GM12878 (cell line): ENCODE measurements around the gene SSH3. TPM values are rescaled to one million over a fixed set of nuclear protein-coding genes. Genes with fewer than 3 reads are reported as not detected.

Source experiments
- BCLAF1 ChIP-seq: fragments of 450-650 bp; IDR thresholded peaks from 2 replicates; pipeline ENCODE4 v1.6.1; 2017; ENCODE audit warnings: antibody characterized with exemption, mild to moderate bottlenecking, moderate library complexity
- BHLHE40 ChIP-seq, 2 experiments: fragments of 450-650 bp in 1 of 2; IDR thresholded peaks; 2 replicates each; pipeline ENCODE4 v1.6.1; 2011 to 2017; ENCODE audit warnings: low read depth in 2 of 2, borderline replicate concordance in 1 of 2, improper control_type of control experiment in 1 of 2, low read length in 1 of 2, mild to moderate bottlenecking in 1 of 2
- CHD4 ChIP-seq: fragments of 200-600 bp; sonication (generic); IDR thresholded peaks from 2 replicates; pipeline ENCODE4 v1.6.1; 2016; ENCODE audit warnings: mild to moderate bottlenecking
- E2F8 ChIP-seq: fragments of 450-650 bp; IDR thresholded peaks from 2 replicates; pipeline ENCODE4 v1.6.1; 2018; ENCODE audit warnings: mild to moderate bottlenecking, low read depth, moderate library complexity; ENCODE audit not compliant: partially characterized antibody
- GABPA ChIP-seq: IDR thresholded peaks from 2 replicates; pipeline ENCODE4 v1.6.1; 2014; ENCODE audit warnings: antibody characterized with exemption, low read depth, mild to moderate bottlenecking, inconsistent platforms
- HDGF ChIP-seq: fragments of 450-650 bp; IDR thresholded peaks from 2 replicates; pipeline ENCODE4 v1.6.1; 2016; ENCODE audit warnings: antibody characterized with exemption
- MAX ChIP-seq: IDR thresholded peaks from 2 replicates; pipeline ENCODE4 v1.6.1; 2012; ENCODE audit warnings: low read depth, low read length, improper control_type of control experiment
- MXI1 ChIP-seq: fragments of 150-350 bp; IDR thresholded peaks from 2 replicates; pipeline ENCODE4 v1.6.1; 2011; ENCODE audit warnings: low read depth, mild to moderate bottlenecking, inconsistent platforms, low read length, improper control_type of control experiment
- NFIC ChIP-seq: IDR thresholded peaks from 2 replicates; pipeline ENCODE4 v1.6.1; 2012; ENCODE audit warnings: low read depth, mild to moderate bottlenecking, inconsistent platforms, low read length, moderate library complexity
- NFYA ChIP-seq: IDR thresholded peaks from 2 replicates; pipeline ENCODE4 v1.6.1; 2011; ENCODE audit warnings: low read depth, mild to moderate bottlenecking, low read length, improper control_type of control experiment, borderline replicate concordance
- NR2F1 ChIP-seq: fragments of 450-650 bp; conservative IDR thresholded peaks from 2 replicates; pipeline ENCODE4 v1.6.1; 2017; ENCODE audit warnings: mild to moderate bottlenecking
- SP1 ChIP-seq: IDR thresholded peaks from one replicate; pipeline ENCODE4 v1.6.1; 2011; ENCODE audit warnings: low read depth, low read length
- STAT3 ChIP-seq: IDR thresholded peaks from 2 replicates; pipeline ENCODE4 v1.6.1; 2011; ENCODE audit warnings: low read depth, low read length, improper control_type of control experiment
- TCF3 ChIP-seq: IDR thresholded peaks from 2 replicates; pipeline ENCODE4 v1.6.1; 2012; ENCODE audit warnings: low read depth, mild to moderate bottlenecking, low read length, borderline replicate concordance; ENCODE audit not compliant: insufficient read depth
- ZNF217 ChIP-seq: fragments of 450-650 bp; IDR thresholded peaks from 2 replicates; pipeline ENCODE4 v1.6.1; 2017; ENCODE audit warnings: antibody characterized with exemption, mild to moderate bottlenecking
- polyA plus RNA-seq, 11 experiments: library from polyadenylated mRNA; depleted of rRNA in 4 of 11; unstranded in 6 of 11; stranded (reverse) in 5 of 11; fragments of >200 nt; fragmentation: Nextera tagmentation in 4 of 11; fragmentation: Illumina TruSeq in 1 of 11; extraction: Ambion mirVana in 4 of 11; extraction: Trizol in 1 of 11; gene quantifications; 1 replicate in 1 of 11; 2 replicates in 10 of 11; pipeline versions ENCODE4 v1.2.1 to v1.2.3, GENCODE V29; 2011 to 2016; ENCODE audit warnings: inconsistent platforms in 2 of 11, missing spikeins in 2 of 11, low read depth in 1 of 11
- total RNA-seq, 4 experiments: library from RNA; depleted of rRNA in 3 of 4; stranded (reverse); fragments of >200 nt in 3 of 4; fragmentation: Illumina TruSeq in 1 of 4; extraction: Trizol in 1 of 4; gene quantifications; 2 replicates each; pipeline versions ENCODE4 v1.2.1 to v1.2.3, GENCODE V29; 2013 to 2021
- TF ChIP-seq, protein P1 (sequence below): IDR thresholded peaks from 2 replicates; pipeline ENCODE4 v1.6.1; 2012; ENCODE audit warnings: low read depth, low read length, improper control_type of control experiment
- TF ChIP-seq, protein P2 (sequence below): fragments of 450-650 bp; IDR thresholded peaks from 2 replicates; pipeline ENCODE4 v1.6.1; 2017; ENCODE audit warnings: mild to moderate bottlenecking, low read depth, inconsistent platforms; ENCODE audit not compliant: poor library complexity, severe bottlenecking
- TF ChIP-seq, protein P3 (sequence below): IDR thresholded peaks from 2 replicates; pipeline ENCODE4 v1.6.1; 2011; ENCODE audit warnings: borderline replicate concordance, low read depth, mild to moderate bottlenecking, moderate library complexity, low read length; ENCODE audit not compliant: insufficient read depth, poor library complexity, severe bottlenecking

Gene SSH3
- total and polyA plus RNA-seq, 10 of the 15 experiments (the other 5 are each of a cell fraction or from before 2014, with no cell fraction given), result 0.05 to 0.83 (median 0.28) TPM; not detected in 3

DNA sequence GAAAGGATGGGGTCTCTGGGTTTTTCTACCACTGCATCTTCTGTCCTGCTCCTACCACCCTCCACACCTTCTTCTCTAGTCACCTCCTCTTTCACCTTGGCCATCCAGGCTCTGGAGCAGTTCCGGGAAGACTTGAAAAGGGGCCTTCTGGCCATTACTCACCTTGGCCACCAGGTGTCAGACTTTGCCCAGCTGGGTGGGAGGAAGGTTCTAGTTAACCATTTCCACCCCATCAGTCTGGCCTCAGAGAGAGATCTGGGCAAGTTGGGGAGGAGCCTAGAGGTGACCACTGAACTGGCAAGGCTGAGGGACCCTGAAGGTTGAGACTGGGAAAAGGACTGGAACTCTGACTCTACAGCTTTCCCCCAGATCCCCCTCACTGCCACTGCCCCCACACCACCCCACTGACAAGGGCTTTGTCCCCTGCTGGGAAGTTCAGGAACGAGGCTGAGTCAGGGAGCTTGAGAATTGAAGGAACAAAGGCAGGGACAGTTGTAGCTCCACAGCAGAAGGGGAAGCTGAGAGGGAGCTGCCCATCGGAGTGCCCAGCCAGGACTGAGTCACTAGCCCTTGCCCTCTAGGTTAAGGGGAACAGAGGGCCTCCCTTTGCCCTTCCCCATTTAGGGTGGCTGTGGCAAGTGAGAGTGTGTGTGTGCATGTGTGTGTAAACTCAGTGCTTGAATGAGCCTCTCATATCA, 53.7 kb downstream of the SSH3 start (continued):
- TF ChIP-seq, protein P1, sequence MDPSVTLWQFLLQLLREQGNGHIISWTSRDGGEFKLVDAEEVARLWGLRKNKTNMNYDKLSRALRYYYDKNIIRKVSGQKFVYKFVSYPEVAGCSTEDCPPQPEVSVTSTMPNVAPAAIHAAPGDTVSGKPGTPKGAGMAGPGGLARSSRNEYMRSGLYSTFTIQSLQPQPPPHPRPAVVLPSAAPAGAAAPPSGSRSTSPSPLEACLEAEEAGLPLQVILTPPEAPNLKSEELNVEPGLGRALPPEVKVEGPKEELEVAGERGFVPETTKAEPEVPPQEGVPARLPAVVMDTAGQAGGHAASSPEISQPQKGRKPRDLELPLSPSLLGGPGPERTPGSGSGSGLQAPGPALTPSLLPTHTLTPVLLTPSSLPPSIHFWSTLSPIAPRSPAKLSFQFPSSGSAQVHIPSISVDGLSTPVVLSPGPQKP, result 0 out of 2 replicates have a peak, but pooled peaks have one; percentile 34
- TF ChIP-seq, protein P2, sequence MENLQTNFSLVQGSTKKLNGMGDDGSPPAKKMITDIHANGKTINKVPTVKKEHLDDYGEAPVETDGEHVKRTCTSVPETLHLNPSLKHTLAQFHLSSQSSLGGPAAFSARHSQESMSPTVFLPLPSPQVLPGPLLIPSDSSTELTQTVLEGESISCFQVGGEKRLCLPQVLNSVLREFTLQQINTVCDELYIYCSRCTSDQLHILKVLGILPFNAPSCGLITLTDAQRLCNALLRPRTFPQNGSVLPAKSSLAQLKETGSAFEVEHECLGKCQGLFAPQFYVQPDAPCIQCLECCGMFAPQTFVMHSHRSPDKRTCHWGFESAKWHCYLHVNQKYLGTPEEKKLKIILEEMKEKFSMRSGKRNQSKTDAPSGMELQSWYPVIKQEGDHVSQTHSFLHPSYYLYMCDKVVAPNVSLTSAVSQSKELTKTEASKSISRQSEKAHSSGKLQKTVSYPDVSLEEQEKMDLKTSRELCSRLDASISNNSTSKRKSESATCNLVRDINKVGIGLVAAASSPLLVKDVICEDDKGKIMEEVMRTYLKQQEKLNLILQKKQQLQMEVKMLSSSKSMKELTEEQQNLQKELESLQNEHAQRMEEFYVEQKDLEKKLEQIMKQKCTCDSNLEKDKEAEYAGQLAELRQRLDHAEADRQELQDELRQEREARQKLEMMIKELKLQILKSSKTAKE, result peak; percentile 66
- TF ChIP-seq BHLHE40 (IDR thresholded peaks at IDR 0.05; ENCODE audit: borderline replicate concordance in 1 of 2, low read depth in 2 of 2, low read length in 1 of 2) (peak in 1 of 2 experiments; percentile 49; a peak in 1 of 4 replicates), GABPA (no peak), CHD4 (no peak), SP1 (peak; percentile 19), MXI1 (0 out of 2 replicates have a peak, but pooled peaks have one; percentile 39), NFYA (no peak), TCF3 (peak; percentile 78; the same call in 1 of the 2 replicates), ZNF217 (no peak), NFIC (no peak), BCLAF1 (no peak), STAT3 (no peak), NR2F1 (no peak), HDGF (0 out of 2 replicates have a peak, but pooled peaks have one; percentile 18), MAX (no peak), E2F8 (no peak)
- TF ChIP-seq, protein P3, sequence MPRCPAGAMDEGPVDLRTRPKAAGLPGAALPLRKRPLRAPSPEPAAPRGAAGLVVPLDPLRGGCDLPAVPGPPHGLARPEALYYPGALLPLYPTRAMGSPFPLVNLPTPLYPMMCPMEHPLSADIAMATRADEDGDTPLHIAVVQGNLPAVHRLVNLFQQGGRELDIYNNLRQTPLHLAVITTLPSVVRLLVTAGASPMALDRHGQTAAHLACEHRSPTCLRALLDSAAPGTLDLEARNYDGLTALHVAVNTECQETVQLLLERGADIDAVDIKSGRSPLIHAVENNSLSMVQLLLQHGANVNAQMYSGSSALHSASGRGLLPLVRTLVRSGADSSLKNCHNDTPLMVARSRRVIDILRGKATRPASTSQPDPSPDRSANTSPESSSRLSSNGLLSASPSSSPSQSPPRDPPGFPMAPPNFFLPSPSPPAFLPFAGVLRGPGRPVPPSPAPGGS, result no peak
